ENCODE measurements around the gene TMEM175.
"Not testable (repeated sequence)": the region's sequence is repeated elsewhere in the genome, so short reads cannot be mapped to it uniquely, and the experiment has no call there.

TMEM175 gene

GRCh38 chr4:989722-990471, 57.6 kb downstream of the TMEM175 start:
- no peak for DNase-seq (ENCODE audit: low spot score)

GRCh38 chr4:990746-991367, 58.6 kb downstream of the TMEM175 start:
- no peak for DNase-seq (ENCODE audit: low spot score)

- DNase-seq (ENCODE audit: low spot score) = no peak
Observed at GRCh38 chr4:991451-992296, 59.4 kb downstream of the TMEM175 start.

- peak; percentile 60 for DNase-seq (ENCODE audit: low spot score)
Observed at GRCh38 chr4:992297-993110, 60.2 kb downstream of the TMEM175 start.

- DNase-seq (ENCODE audit: low spot score) = no peak
Observed at GRCh38 chr4:993111-994029, 61.1 kb downstream of the TMEM175 start, which contains the start of gene SLC26A1. Gene SLC26A1 (minus strand): TSS chr4:993404. CDS start chr4:991703, 1,701 bp downstream.

- DNase-seq (ENCODE audit: low spot score) = no peak
Observed at GRCh38 chr4:995311-996026, 63.2 kb downstream of the TMEM175 start.

GRCh38 chr4:996030-996996, 64.1 kb downstream of the TMEM175 start:
- DNase-seq (ENCODE audit: low spot score) = no peak

GRCh38 chr4:996997-997374, 64.7 kb downstream of the TMEM175 start:
- no peak for DNase-seq (ENCODE audit: low spot score)

GRCh38 chr4:997375-998071, 65.3 kb downstream of the TMEM175 start:
- no peak for DNase-seq (ENCODE audit: low spot score)

GRCh38 chr4:998096-998691, 65.9 kb downstream of the TMEM175 start:
- DNase-seq (ENCODE audit: low spot score) = no peak

- not testable (repeated sequence) for DNase-seq (ENCODE audit: low spot score)
Observed at GRCh38 chr4:999240-999863, 67.1 kb downstream of the TMEM175 start.

GRCh38 chr4:999882-1000425, 67.7 kb downstream of the TMEM175 start:
- no peak for DNase-seq (ENCODE audit: low spot score)

GRCh38 chr4:1000686-1001260, 68.5 kb downstream of the TMEM175 start:
- DNase-seq (ENCODE audit: low spot score) = no peak

- no peak for DNase-seq (ENCODE audit: low spot score)
Observed at GRCh38 chr4:1001561-1002130, 69.4 kb downstream of the TMEM175 start.

GRCh38 chr4:1002131-1002630, 69.9 kb downstream of the TMEM175 start:
- DNase-seq (ENCODE audit: low spot score) = no peak

GRCh38 chr4:1002631-1003251, 70.5 kb downstream of the TMEM175 start:
- DNase-seq (ENCODE audit: low spot score) = no peak

All from LoVo (cell line).